Measurements from ENCODE around the gene RGMB.
"Not testable (repeated sequence)": the region's sequence is repeated elsewhere in the genome, so short reads cannot be mapped to it uniquely, and the experiment has no call there.

Gene RGMB, protein sequence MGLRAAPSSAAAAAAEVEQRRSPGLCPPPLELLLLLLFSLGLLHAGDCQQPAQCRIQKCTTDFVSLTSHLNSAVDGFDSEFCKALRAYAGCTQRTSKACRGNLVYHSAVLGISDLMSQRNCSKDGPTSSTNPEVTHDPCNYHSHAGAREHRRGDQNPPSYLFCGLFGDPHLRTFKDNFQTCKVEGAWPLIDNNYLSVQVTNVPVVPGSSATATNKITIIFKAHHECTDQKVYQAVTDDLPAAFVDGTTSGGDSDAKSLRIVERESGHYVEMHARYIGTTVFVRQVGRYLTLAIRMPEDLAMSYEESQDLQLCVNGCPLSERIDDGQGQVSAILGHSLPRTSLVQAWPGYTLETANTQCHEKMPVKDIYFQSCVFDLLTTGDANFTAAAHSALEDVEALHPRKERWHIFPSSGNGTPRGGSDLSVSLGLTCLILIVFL

DNA sequence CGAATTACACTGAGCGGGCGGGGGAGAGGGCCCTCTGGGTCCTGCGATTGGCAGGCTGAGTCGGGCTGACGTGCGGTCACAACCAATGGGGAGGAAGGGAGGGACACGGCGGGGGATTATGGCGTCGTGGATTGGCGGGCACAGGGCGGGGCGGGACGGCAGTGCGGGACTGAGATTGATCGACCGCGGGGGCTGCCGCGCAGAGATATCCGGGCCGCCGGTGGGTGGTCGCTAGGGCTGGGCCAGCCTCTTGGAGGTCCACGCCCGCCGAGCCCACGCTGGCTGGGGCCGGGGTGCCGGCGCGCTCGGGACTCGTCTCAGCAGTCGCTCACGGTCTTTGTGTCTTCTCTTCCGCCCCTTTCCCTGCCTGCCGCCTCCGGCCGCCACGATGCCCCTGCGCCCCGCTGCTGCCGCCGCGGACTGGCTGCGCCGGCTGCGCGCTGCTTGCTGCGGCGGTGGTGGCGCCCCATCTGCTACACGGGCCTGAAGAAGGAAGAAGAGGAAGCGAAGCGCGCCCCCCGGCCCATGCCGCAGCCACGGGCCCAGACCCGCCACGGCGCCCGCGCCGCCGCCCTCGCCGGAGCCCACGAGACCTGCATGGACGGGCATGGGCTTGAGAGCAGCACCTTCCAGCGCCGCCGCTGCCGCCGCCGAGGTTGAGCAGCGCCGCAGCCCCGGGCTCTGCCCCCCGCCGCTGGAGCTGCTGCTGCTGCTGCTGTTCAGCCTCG is at the start of gene RGMB:
Gene RGMB (plus strand): TSS at position 200 of the 728 bp plus-strand sequence. CDS start 408 bp downstream, at position 608.
- peak within 1 kb of the TSS; percentile 96 for H3K4me3 ChIP-seq
- no peaks in the 10 kb centered on the region for H3K9me3 ChIP-seq (ENCODE audit: low read depth, low read length)
- H3K9ac ChIP-seq (ENCODE audit: insufficient read length) = peak within 1 kb of the TSS; percentile 64
- H3K36me3 ChIP-seq (ENCODE audit: insufficient read depth, low read length) = no peaks in the 10 kb centered on the region
- H3K27ac ChIP-seq = peak within 1 kb of the TSS; percentile 55; the same call in 1 of the 2 replicates
- TF ChIP-seq EZH2 (IDR thresholded peaks at IDR 0.05) (no peak), FOXP2 (optimal IDR thresholded peaks at IDR 0.05; ENCODE audit: control extremely low read depth, extremely low read length, insufficient read depth) (no peak), POLR2AphosphoS5 (IDR thresholded peaks at IDR 0.05; ENCODE audit: borderline replicate concordance, low read depth, low read length) (peak; percentile 69)
- peak; percentile 89 for DNase-seq (ENCODE audit: low read depth, low spot score)

DNA sequence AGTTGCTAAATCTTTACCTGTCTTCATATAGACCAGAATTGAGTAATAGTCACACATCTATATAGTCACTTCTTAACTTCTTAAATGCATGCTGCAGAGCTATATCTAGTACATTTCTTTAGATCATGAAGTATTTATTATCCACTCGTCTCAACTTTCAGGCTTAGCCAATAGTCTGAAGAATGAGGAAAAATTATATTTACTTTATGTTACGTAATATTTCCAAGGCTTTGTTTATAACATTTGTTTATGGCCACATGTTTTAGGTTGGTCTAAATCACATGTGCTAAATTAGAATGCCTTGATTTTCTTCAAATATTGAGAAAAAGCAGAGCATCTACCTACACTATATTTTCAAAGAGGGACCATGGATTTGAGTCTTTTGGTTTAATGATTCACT is 47.2 kb upstream of the RGMB start:
- no peak for TF ChIP-seq EZH2 (IDR thresholded peaks at IDR 0.05)
- TF ChIP-seq FOXP2 (optimal IDR thresholded peaks at IDR 0.05; ENCODE audit: control extremely low read depth, extremely low read length, insufficient read depth) = no peak
- no peak for TF ChIP-seq POLR2AphosphoS5 (IDR thresholded peaks at IDR 0.05; ENCODE audit: borderline replicate concordance, low read depth, low read length)
- DNase-seq (ENCODE audit: low read depth, low spot score) = no peak

DNA sequence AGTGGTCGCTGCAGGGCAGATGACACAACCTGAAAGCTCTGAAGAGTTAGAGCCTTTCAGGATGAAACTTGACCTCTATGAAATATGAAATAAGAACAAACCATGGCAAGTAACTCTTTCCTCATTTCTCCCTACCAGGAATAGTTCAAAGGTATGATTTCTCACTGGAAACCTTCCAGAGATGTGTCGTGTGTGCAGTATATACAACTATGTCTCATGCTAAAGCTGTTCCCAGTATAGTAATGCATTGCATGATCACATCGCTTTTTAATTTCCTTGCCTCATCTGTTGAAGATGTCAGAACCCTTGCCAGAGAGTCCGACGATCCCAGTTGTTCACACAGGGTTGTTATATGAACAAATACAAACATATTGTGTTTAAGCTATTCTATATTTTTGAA is 45.8 kb upstream of the RGMB start:
- Histone ChIP-seq H3K9me3 (ENCODE audit: low read depth, low read length) (no peaks in the 10 kb centered on the region), H3K9ac (ENCODE audit: insufficient read length) (no peak overlapping the region), H3K27ac (no peak overlapping the region), H3K36me3 (ENCODE audit: insufficient read depth, low read length) (no peaks in the 10 kb centered on the region), H3K4me3 (no peak overlapping the region)
- no peak for DNase-seq (ENCODE audit: low read depth, low spot score)
- TF ChIP-seq FOXP2 (optimal IDR thresholded peaks at IDR 0.05; ENCODE audit: control extremely low read depth, extremely low read length, insufficient read depth) (no peak), EZH2 (IDR thresholded peaks at IDR 0.05) (no peak), POLR2AphosphoS5 (IDR thresholded peaks at IDR 0.05; ENCODE audit: borderline replicate concordance, low read depth, low read length) (no peak)

More for the DNA sequence above, 47.2 kb upstream of the RGMB start:
- H3K9me3 ChIP-seq (ENCODE audit: low read depth, low read length) = no peaks in the 10 kb centered on the region
- no peaks in the 10 kb centered on the region for H3K36me3 ChIP-seq (ENCODE audit: insufficient read depth, low read length)
- H3K27ac ChIP-seq = no peak overlapping the region
- H3K4me3 ChIP-seq = no peak overlapping the region
- H3K9ac ChIP-seq (ENCODE audit: insufficient read length) = no peak overlapping the region

DNA sequence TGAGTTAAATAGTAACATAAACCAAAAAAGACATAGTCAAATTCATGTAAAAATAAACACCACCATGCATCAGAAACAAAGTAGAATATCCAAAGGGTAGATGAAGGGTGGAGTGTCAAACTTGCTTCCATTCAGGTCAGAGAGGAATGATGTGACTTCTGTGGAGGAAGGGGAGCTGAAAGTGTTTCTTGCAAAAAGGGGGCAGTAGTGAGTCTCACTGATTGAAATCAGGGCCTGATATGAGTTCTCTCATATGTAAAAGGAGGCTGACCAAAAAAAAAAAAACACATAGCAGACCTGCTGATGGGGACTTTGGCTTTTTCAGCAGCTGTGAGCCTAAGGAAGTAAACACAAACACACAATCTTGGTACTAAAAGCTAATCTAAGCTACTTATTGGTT is 38.8 kb upstream of the RGMB start:
- no peak for DNase-seq (ENCODE audit: low read depth, low spot score)
- TF ChIP-seq FOXP2 (optimal IDR thresholded peaks at IDR 0.05; ENCODE audit: control extremely low read depth, extremely low read length, insufficient read depth) (no peak), POLR2AphosphoS5 (IDR thresholded peaks at IDR 0.05; ENCODE audit: borderline replicate concordance, low read depth, low read length) (no peak), EZH2 (IDR thresholded peaks at IDR 0.05) (no peak)
- no peak overlapping the region for H3K9ac ChIP-seq (ENCODE audit: insufficient read length)

DNA sequence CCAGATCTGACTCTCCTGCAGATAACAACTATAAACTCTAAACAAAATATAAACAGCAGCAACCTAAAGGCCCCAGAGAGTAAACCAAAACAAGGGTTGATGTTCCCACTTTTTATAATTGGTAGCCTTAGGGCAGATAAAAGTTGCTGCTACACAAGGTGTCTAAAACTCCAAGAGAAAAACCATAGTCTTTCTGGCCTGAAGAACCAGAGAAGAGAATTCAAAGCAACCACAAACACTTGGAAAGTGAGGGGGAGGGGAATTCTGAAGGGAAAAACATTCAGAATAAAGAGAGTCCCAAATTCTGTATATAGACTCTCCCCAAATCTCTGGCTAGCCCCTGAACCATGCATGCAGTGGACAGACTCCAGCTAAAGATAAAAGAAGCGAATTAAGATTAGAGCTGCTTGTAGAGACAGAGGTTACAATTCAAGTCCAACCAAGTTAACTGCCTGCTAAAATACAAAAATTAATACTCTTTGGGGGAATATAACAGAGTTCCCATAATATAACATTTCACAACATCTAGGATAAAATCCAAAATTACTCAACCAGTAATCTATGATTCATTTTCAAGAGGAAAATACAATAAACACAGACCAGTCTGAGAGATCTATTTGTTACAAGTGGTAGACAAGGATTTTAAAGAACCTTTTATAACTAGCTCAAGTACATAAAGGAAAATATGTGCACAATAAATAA is 37.5 kb upstream of the RGMB start:
- DNase-seq (ENCODE audit: low read depth, low spot score) = no peak
- no peak overlapping the region for H3K4me3 ChIP-seq
- H3K9me3 ChIP-seq (ENCODE audit: low read depth, low read length) = no peaks in the 10 kb centered on the region
- H3K9ac ChIP-seq (ENCODE audit: insufficient read length) = no peak overlapping the region
- H3K36me3 ChIP-seq (ENCODE audit: insufficient read depth, low read length) = no peaks in the 10 kb centered on the region
- TF ChIP-seq FOXP2 (optimal IDR thresholded peaks at IDR 0.05; ENCODE audit: control extremely low read depth, extremely low read length, insufficient read depth) = no peak
- no peak overlapping the region for H3K27ac ChIP-seq

More for the DNA sequence above, 38.8 kb upstream of the RGMB start:
- H3K4me3 ChIP-seq = no peak overlapping the region
- H3K9me3 ChIP-seq (ENCODE audit: low read depth, low read length) = no peaks in the 10 kb centered on the region
- no peaks in the 10 kb centered on the region for H3K36me3 ChIP-seq (ENCODE audit: insufficient read depth, low read length)
- no peak overlapping the region for H3K27ac ChIP-seq

DNA sequence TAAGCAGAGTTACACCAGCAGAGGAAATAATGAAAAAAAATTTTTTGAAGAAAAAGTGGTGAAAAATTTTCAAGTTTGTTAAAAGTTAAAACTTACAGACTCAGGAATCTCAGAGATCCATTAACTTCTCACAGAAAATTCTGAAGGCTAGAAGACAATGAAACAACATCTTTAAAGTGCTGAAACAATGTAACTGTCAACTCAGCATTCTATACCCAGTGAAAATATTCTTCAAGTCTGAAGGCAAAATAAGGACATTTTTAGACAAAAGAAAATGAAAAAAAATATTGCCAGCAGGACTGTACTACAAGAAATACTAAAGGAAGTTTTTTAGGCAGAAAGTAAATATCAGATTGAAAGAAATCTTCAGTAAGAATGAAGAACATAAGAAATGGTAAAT is 36.7 kb upstream of the RGMB start:
- DNase-seq (ENCODE audit: low read depth, low spot score) = no peak
- Histone ChIP-seq H3K4me3 (no peak overlapping the region), H3K27ac (no peak overlapping the region), H3K9me3 (ENCODE audit: low read depth, low read length) (no peaks in the 10 kb centered on the region), H3K9ac (ENCODE audit: insufficient read length) (no peak overlapping the region), H3K36me3 (ENCODE audit: insufficient read depth, low read length) (no peaks in the 10 kb centered on the region)
- no peak for TF ChIP-seq POLR2AphosphoS5 (IDR thresholded peaks at IDR 0.05; ENCODE audit: borderline replicate concordance, low read depth, low read length)
- TF ChIP-seq FOXP2 (optimal IDR thresholded peaks at IDR 0.05; ENCODE audit: control extremely low read depth, extremely low read length, insufficient read depth) = no peak
- no peak for TF ChIP-seq EZH2 (IDR thresholded peaks at IDR 0.05)

DNA sequence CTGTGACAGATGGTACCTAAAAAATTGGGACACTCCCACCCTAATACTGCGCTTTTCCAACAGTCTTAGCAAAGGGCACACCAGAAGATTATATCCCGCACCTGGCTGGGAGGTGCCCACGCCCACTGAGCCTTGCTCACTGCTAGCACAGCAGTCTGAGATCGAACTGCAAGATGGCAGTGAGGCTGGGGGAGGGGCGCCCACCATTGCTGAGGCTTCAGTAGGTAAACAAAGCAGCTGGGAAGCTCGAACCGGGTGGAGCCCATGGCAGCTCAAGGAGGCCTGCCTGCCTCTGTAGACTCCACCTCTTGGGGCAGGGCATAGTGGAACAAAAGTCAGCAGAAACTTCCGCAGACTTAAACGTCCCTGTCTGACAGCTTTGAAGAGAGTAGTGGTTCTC is 36.0 kb upstream of the RGMB start:
- H3K27ac ChIP-seq; H3K4me3 ChIP-seq; H3K9me3 ChIP-seq (ENCODE audit: low read depth, low read length); H3K36me3 ChIP-seq (ENCODE audit: insufficient read depth, low read length); H3K9ac ChIP-seq (ENCODE audit: insufficient read length); DNase-seq (ENCODE audit: low read depth, low spot score): not testable (repeated sequence)

DNA sequence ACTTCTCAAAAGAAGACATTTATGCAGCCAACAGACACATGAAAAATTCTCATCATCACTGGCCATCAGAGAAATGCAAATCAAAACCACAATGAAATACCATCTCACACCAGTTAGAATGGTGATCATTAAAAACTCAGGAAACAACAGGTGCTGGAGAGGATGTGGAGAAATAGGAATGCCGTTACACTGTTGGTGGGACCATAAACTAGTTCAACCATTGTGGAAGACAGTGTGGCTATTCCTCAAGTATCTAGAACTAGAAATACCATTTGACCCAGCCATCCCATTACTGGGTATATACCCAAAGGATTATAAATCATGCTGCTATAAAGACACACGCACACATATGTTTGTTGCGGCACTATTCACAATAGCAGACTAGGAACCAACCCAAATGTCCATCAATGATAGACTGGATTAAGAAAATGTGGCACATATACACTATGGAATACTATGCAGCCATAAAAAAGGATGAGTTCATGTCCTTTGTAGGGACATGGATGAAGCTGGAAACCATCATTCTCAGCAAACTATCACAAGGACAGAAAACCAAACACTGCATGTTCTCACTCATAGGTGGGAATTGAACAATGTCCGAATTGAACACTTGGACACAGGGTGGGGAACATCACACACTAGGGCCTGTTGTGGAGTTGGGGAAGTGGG is 34.8 kb upstream of the RGMB start:
- not testable (repeated sequence) for H3K36me3 ChIP-seq (ENCODE audit: insufficient read depth, low read length); H3K9ac ChIP-seq (ENCODE audit: insufficient read length); DNase-seq (ENCODE audit: low read depth, low spot score); H3K4me3 ChIP-seq; H3K9me3 ChIP-seq (ENCODE audit: low read depth, low read length); H3K27ac ChIP-seq
